PC-9 (cell line): ENCODE data around the gene SCAMP2. TPM values are rescaled to one million over a fixed set of nuclear protein-coding genes. Genes with fewer than 3 reads are reported as not detected.

ENCODE experiments used
- BruUV-seq: library from RNA; stranded (reverse); fragments of 400-500 nt; replicated peaks from 2 replicates; lab custom pipeline; 2021; lab: Mats Ljungman, UMichigan
- CTCF ChIA-PET: fragments of 300-600 bp; sonication (Branson Sonifier 250); formaldehyde crosslinking; loops from one replicate; lab custom pipeline; 2022; ENCODE audit warnings: antibody characterized with exemption; lab: Charles Lee
- POLR2A ChIA-PET: fragments of 300-600 bp; sonication (Branson Sonifier 250); formaldehyde crosslinking; loops from one replicate; lab custom pipeline; 2022; ENCODE audit warnings: antibody characterized with exemption; ENCODE audit not compliant: unreplicated experiment; lab: Charles Lee
- DNase-seq, 2 experiments: peaks; one replicate each; pipeline versions ENCODE4 v3.0.0 to v3.0.0-alpha.2; 2015 to 2022; ENCODE audit warnings: mixed read lengths in 1 of 2
- H2AFZ ChIP-seq: fragments of 200-600 bp; sonication (generic); 2 replicates; pipeline ENCODE4 v1.8.1; 2017; ENCODE audit warnings: antibody characterized with exemption
- H3F3A ChIP-seq: fragments of 200-600 bp; sonication (generic); 2 replicates; pipeline ENCODE4 v1.8.1; 2017; ENCODE audit warnings: antibody characterized with exemption, mild to moderate bottlenecking, low read depth; ENCODE audit not compliant: insufficient read depth
- H3K27ac ChIP-seq: fragments of 200-600 bp; sonication (generic); 2 replicates; pipeline ENCODE4 v1.6.1; 2016; ENCODE audit warnings: mixed run types
- H3K27me3 ChIP-seq: fragments of 200-600 bp; sonication (generic); 2 replicates; pipeline ENCODE4 v1.6.1; 2016; ENCODE audit warnings: low read depth, mixed run types; ENCODE audit not compliant: insufficient read depth
- H3K36me3 ChIP-seq: fragments of 200-600 bp; sonication (generic); 2 replicates; pipeline ENCODE4 v1.6.1; 2016; ENCODE audit warnings: low read depth, mixed run types
- H3K4me1 ChIP-seq: fragments of 200-600 bp; sonication (generic); replicated peaks from 2 replicates; pipeline ENCODE4 v1.6.1; 2016; ENCODE audit warnings: mixed run types; ENCODE audit not compliant: insufficient read depth
- H3K4me2 ChIP-seq: fragments of 200-600 bp; sonication (generic); 2 replicates; pipeline ENCODE4 v1.6.1; 2017; ENCODE audit warnings: mixed run types
- H3K4me3 ChIP-seq: fragments of 200-600 bp; sonication (generic); 2 replicates; pipeline ENCODE4 v1.6.1; 2016; ENCODE audit warnings: mixed run types
- H3K79me2 ChIP-seq: fragments of 200-600 bp; sonication (generic); 2 replicates; pipeline ENCODE4 v1.6.1; 2017; ENCODE audit warnings: low read depth, mixed run types
- H3K9me2 ChIP-seq: fragments of 200-600 bp; sonication (generic); 2 replicates; pipeline ENCODE4 v1.8.1; 2017; ENCODE audit warnings: mild to moderate bottlenecking; ENCODE audit not compliant: insufficient read depth
- H3K9me3 ChIP-seq: fragments of 200-600 bp; sonication (generic); 2 replicates; pipeline ENCODE4 v1.8.1; 2016; ENCODE audit warnings: low read depth; ENCODE audit not compliant: insufficient read depth
- H4K20me1 ChIP-seq: fragments of 200-600 bp; sonication (generic); 2 replicates; pipeline ENCODE4 v1.8.1; 2017; ENCODE audit not compliant: insufficient read depth
- CTCF ChIP-seq: fragments of 200-600 bp; sonication (generic); conservative IDR thresholded peaks from 2 replicates; pipeline ENCODE4 v1.6.1; 2017; ENCODE audit warnings: mixed run types, antibody characterized with exemption, mild to moderate bottlenecking, moderate library complexity
- EZH2 ChIP-seq: fragments of 200-600 bp; sonication (generic); IDR thresholded peaks from 2 replicates; pipeline ENCODE4 v1.8.0; 2017; ENCODE audit warnings: antibody characterized with exemption, low read depth
- intact Hi-C: fragments of 100-400 bp; cut with micrococcal nuclease; formaldehyde crosslinking; loops from one replicate; pipeline ENCODE4 v1.10.0; 2022; ENCODE audit not compliant: unreplicated experiment
- total RNA-seq: library from RNA; stranded (reverse); gene quantifications from 2 replicates; pipeline ENCODE4 v1.2.3, GENCODE V29; 2021

The SCAMP2 gene
- total RNA-seq, 1 experiment from 2014 or later: 84.6 TPM

DNA sequence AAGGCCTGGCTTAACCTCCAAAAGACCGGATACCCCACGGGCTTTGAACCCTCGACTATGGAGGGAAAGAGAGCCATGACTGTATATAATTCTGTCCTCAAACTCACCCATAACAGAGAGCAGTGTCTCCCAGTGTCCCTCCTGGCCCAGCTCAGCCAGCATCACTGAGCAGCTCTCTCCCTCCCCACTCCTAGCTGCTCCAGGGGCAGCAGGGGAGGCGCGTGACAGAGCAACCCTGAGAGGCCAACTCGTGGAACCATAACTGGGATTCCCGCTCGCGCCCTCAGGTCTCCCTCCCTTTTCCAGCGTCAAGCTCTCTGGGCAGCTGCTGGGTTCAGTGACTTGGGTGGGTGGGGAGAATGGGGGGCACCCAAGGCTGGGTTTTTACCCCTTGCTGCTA lies 47.3 kb downstream of the SCAMP2 start:
- Histone ChIP-seq H3K79me2 (no peaks in the 10 kb centered on the region), H3K36me3 (no peaks in the 10 kb centered on the region), H3K4me3 (no peak overlapping the region), H3K9me2 (no peaks in the 10 kb centered on the region), H3K27ac (no peak overlapping the region), H3F3A (peaks cover 6% of the 10 kb centered on the region; the same call in 1 of the 2 replicates), H3K4me2 (no peak overlapping the region), H3K27me3 (no peaks in the 10 kb centered on the region), H2AFZ (no peak overlapping the region), H3K9me3 (no peaks in the 10 kb centered on the region), H4K20me1 (no peaks in the 10 kb centered on the region), H3K4me1 (peaks cover 9% of the 10 kb centered on the region)
- CTCF ChIA-PET: no interaction called here
- TF ChIP-seq EZH2 (no peak), CTCF (no peak)
- POLR2A ChIA-PET: no interaction called here
- no peak for DNase-seq
- intact Hi-C loops: no loop called here
- BruUV-seq: no TSS peak

DNA sequence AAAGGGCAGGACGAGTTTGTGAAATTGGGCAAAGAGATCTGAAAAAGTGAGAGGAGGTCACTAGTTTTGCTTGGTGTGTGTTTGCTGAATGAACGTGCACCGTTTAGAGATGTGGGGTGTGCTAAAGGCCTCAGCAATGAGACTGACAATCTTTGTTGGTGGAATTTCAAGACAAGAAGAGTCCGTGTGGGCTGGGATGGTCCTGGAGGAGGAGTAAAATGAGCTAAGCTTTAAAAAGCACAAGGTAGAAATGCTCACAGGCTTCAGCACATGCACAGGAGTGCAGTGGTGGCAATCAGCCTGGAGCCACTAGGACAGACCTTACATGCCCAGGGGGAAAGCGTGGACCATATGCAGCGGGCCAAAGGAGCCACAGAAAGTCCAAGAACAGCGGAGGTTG lies 48.2 kb downstream of the SCAMP2 start:
- intact Hi-C loops: no loop called here
- peaks cover 6% of the 10 kb centered on the region; the same call in 1 of the 2 replicates for H3F3A ChIP-seq
- H3K4me1 ChIP-seq: peaks cover 9% of the 10 kb centered on the region
- ChIA-PET CTCF (no interaction called here), POLR2A (no interaction called here)
- H3K79me2 ChIP-seq: no peaks in the 10 kb centered on the region
- BruUV-seq: no TSS peak
- no peaks in the 10 kb centered on the region for H3K27me3 ChIP-seq
- H3K4me3 ChIP-seq: no peak overlapping the region
- no peak for DNase-seq
- H2AFZ ChIP-seq: no peak overlapping the region
- TF ChIP-seq CTCF (no peak), EZH2 (no peak)
- no peaks in the 10 kb centered on the region for H3K9me3 ChIP-seq
- no peak overlapping the region for H3K27ac ChIP-seq
- no peaks in the 10 kb centered on the region for H3K36me3 ChIP-seq
- H3K9me2 ChIP-seq: no peaks in the 10 kb centered on the region
- no peaks in the 10 kb centered on the region for H4K20me1 ChIP-seq
- no peak overlapping the region for H3K4me2 ChIP-seq

DNA sequence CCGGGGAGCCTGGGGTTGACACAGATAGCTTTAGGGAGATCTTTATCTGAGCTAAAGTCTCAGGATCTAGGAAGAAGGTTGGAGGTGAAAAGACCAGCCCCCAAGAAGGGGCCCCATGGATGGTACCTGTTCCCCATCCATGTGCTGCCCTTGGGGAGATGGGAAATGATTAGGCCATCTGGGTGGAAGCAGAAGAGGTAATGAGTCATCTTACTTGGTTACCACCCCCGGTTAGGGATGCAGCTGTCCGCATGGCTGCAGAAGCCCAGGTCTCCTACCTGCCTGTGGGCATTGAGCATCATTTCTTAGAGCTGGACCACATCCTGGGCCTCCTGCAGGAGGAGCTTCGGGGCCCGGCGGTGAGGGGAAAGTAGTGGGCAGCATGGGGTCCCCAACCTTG lies 49.8 kb downstream of the SCAMP2 start:
- H3K4me1 ChIP-seq: peaks cover 10% of the 10 kb centered on the region
- ChIA-PET POLR2A (no interaction called here), CTCF (no interaction called here)
- no peaks in the 10 kb centered on the region for H3K9me3 ChIP-seq
- no peak overlapping the region for H3K4me2 ChIP-seq
- H3K27me3 ChIP-seq: no peaks in the 10 kb centered on the region
- H2AFZ ChIP-seq: no peak overlapping the region
- no peak overlapping the region for H3K4me3 ChIP-seq
- H4K20me1 ChIP-seq: no peaks in the 10 kb centered on the region
- peaks cover 2% of the 10 kb centered on the region for H3F3A ChIP-seq
- no peak overlapping the region for H3K27ac ChIP-seq
- no TSS peak for BruUV-seq
- intact Hi-C loops: no loop called here
- TF ChIP-seq CTCF (no peak), EZH2 (no peak)
- no peaks in the 10 kb centered on the region for H3K9me2 ChIP-seq
- no peak for DNase-seq
- H3K36me3 ChIP-seq: no peaks in the 10 kb centered on the region
- no peaks in the 10 kb centered on the region for H3K79me2 ChIP-seq
